ENCODE measurements around the gene CBL. TPM values are rescaled to one million over a fixed set of nuclear protein-coding genes. Genes with fewer than 3 reads are reported as not detected.

The CBL gene
- polyA plus RNA-seq, 3 donors, result 7.6 to 24.0 (median 23.1) TPM

DNA sequence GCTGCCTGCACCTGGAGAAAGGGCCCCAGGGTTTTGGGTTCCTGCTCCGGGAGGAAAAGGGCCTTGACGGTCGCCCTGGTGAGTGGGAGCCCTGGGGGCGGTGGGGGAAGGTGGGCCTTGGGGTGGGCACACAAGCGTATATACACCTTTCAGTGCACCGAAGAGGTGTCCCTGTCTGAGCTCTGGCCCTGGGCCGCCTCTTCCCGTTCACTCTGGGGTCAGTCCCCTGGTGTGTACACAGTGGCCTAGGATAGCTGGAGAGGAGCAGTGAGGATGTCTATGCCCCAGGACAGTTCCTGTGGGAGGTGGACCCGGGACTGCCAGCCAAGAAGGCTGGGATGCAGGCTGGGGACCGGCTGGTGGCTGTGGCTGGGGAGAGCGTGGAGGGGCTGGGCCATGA lies 18.1 kb upstream of the CBL start:
- H3K27me3 Mint-ChIP-seq (ENCODE audit: low read depth in 3 of 3), result peaks cover 5 to 6% (median 6%) of the 10 kb centered on the region in 3 donors
- Histone ChIP-seq H3K27ac (ENCODE audit: low read depth in 1 of 2, low read length in 2 of 2) (no peak overlapping the region), H3K27me3 (ENCODE audit: control insufficient read depth in 2 of 2, insufficient read depth in 2 of 2, low read length in 2 of 2) (no peaks in the 10 kb centered on the region), H4K20me1 (ENCODE audit: insufficient read depth, low read length) (no peaks in the 10 kb centered on the region), H2AFZ (ENCODE audit: insufficient read depth, low read depth, low read length, poor library complexity, severe bottlenecking) (no peak overlapping the region), H3K79me2 (ENCODE audit: insufficient read depth, low read length) (no peaks in the 10 kb centered on the region), H3K4me2 (replicated peaks; ENCODE audit: extremely low read depth, low read length, poor library complexity, severe bottlenecking) (no peak overlapping the region), H3K36me3 (replicated peaks in 1 of 2; ENCODE audit: control insufficient read depth in 1 of 2, insufficient read depth in 2 of 2, low read length in 2 of 2) (peaks cover 10 to 11% of the 10 kb centered on the region in 2 donors), H3K9me3 (replicated peaks in 1 of 2; ENCODE audit: control insufficient read depth in 1 of 2, insufficient read depth in 1 of 2, low read length in 2 of 2) (no peaks in the 10 kb centered on the region), H3K4me1 (ENCODE audit: control insufficient read depth in 1 of 2, insufficient read depth in 2 of 2, low read length in 2 of 2) (peaks cover 18 to 21% of the 10 kb centered on the region in 2 donors), H3K9ac (ENCODE audit: insufficient read depth, low read length, poor library complexity, severe bottlenecking) (no peak overlapping the region), H3K4me3 (replicated peaks in 1 of 3; ENCODE audit: low read depth in 2 of 3, low read length in 3 of 3) (no peak overlapping the region)
- peaks cover 28% of the 10 kb centered on the region for H3K4me1 Mint-ChIP-seq
- H3K4me3 Mint-ChIP-seq, result no peak overlapping the region
- H3K9me3 Mint-ChIP-seq, result peaks cover 0 to 3% (median 2%) of the 10 kb centered on the region in 7 donors
- TF ChIP-seq, protein P1, sequence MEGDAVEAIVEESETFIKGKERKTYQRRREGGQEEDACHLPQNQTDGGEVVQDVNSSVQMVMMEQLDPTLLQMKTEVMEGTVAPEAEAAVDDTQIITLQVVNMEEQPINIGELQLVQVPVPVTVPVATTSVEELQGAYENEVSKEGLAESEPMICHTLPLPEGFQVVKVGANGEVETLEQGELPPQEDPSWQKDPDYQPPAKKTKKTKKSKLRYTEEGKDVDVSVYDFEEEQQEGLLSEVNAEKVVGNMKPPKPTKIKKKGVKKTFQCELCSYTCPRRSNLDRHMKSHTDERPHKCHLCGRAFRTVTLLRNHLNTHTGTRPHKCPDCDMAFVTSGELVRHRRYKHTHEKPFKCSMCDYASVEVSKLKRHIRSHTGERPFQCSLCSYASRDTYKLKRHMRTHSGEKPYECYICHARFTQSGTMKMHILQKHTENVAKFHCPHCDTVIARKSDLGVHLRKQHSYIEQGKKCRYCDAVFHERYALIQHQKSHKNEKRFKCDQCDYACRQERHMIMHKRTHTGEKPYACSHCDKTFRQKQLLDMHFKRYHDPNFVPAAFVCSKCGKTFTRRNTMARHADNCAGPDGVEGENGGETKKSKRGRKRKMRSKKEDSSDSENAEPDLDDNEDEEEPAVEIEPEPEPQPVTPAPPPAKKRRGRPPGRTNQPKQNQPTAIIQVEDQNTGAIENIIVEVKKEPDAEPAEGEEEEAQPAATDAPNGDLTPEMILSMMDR (IDR thresholded peaks at IDR 0.05), result no peak
- no peak overlapping the region for H3K27ac Mint-ChIP-seq
- intact Hi-C loops (cut with micrococcal nuclease), result no loop called here
- no peak for DNase-seq
- WGBS (ENCODE audit: insufficient coverage), result 100% methylated on average over 8 of the region's 11 CpGs
- peaks cover 7 to 11% of the 10 kb centered on the region in 2 donors for H3K36me3 Mint-ChIP-seq

GRCh38 chr11:119188887-119189286 lies 17.3 kb upstream of the CBL start:
- Histone ChIP-seq H3K27me3 (ENCODE audit: control insufficient read depth in 2 of 2, insufficient read depth in 2 of 2, low read length in 2 of 2) (no peaks in the 10 kb centered on the region), H3K4me1 (ENCODE audit: control insufficient read depth in 1 of 2, insufficient read depth in 2 of 2, low read length in 2 of 2) (peaks cover 25 to 29% of the 10 kb centered on the region in 2 donors), H4K20me1 (ENCODE audit: insufficient read depth, low read length) (no peaks in the 10 kb centered on the region), H3K9me3 (replicated peaks in 1 of 2; ENCODE audit: control insufficient read depth in 1 of 2, insufficient read depth in 1 of 2, low read length in 2 of 2) (no peaks in the 10 kb centered on the region), H3K4me2 (replicated peaks; ENCODE audit: extremely low read depth, low read length, poor library complexity, severe bottlenecking) (no peak overlapping the region), H3K4me3 (replicated peaks in 1 of 3; ENCODE audit: low read depth in 2 of 3, low read length in 3 of 3) (no peak overlapping the region), H3K27ac (ENCODE audit: low read depth in 1 of 2, low read length in 2 of 2) (no peak overlapping the region), H3K79me2 (ENCODE audit: insufficient read depth, low read length) (no peaks in the 10 kb centered on the region), H3K9ac (ENCODE audit: insufficient read depth, low read length, poor library complexity, severe bottlenecking) (no peak overlapping the region), H2AFZ (ENCODE audit: insufficient read depth, low read depth, low read length, poor library complexity, severe bottlenecking) (no peak overlapping the region), H3K36me3 (replicated peaks in 1 of 2; ENCODE audit: control insufficient read depth in 1 of 2, insufficient read depth in 2 of 2, low read length in 2 of 2) (peaks cover 2% of the 10 kb centered on the region in 2 donors)
- no peak for DNase-seq
- Mint-ChIP-seq H3K27me3 (ENCODE audit: low read depth in 3 of 3) (peaks cover 4 to 7% (median 6%) of the 10 kb centered on the region in 3 donors), H3K36me3 (peaks cover 3 to 8% of the 10 kb centered on the region in 2 donors), H3K4me1 (peaks cover 36% of the 10 kb centered on the region), H3K27ac (peak overlapping the region in 1 of 7 donors; percentile 18), H3K4me3 (no peak overlapping the region), H3K9me3 (peaks cover 0 to 3% (median 1%) of the 10 kb centered on the region in 7 donors)
- TF ChIP-seq, protein P1 (IDR thresholded peaks at IDR 0.05), result no peak
- WGBS (ENCODE audit: insufficient coverage), result 98% methylated on average over 7 of the region's 8 CpGs
- intact Hi-C loops (cut with micrococcal nuclease), result no loop called here

All from CD14-positive monocyte (primary cell).